GM12878 (cell line): ENCODE results near the gene IQGAP1. TPM values are rescaled to one million over a fixed set of nuclear protein-coding genes. Genes with fewer than 3 reads are reported as not detected.

ENCODE experiments used
- ATAC-seq: fragments of 200-7000 bp; cut with Tn5 transposase; 3 replicates; pipeline ENCODE4 v1.9.1; 2020; ENCODE audit warnings: mild to moderate bottlenecking, moderate library complexity
- BruUV-seq: library from RNA; stranded (reverse); fragments of 400-500 nt; replicated peaks from 2 replicates; lab custom pipeline; 2021; lab: Mats Ljungman, UMichigan
- CTCF ChIA-PET: fragments of 300-600 bp; sonication (Branson Sonifier 250); formaldehyde crosslinking; extraction: SDS; loops from one replicate; lab custom pipeline; 2021; ENCODE audit warnings: inconsistent platforms; lab: Yijun Ruan, JAX
- POLR2A ChIA-PET: fragments of 350-600 bp; formaldehyde crosslinking; extraction: SDS; loops from one replicate; lab custom pipeline; 2021; ENCODE audit warnings: inconsistent platforms; lab: Charles Lee
- RAD21 ChIA-PET: fragments of 300-600 bp; sonication (Branson Sonifier 250); formaldehyde crosslinking; loops from one replicate; lab custom pipeline; 2023; ENCODE audit warnings: antibody characterized with exemption; ENCODE audit not compliant: unreplicated experiment; lab: Charles Lee
- SMC1A ChIA-PET: fragments of 300-600 bp; sonication (Branson Sonifier 250); formaldehyde crosslinking; loops from one replicate; lab custom pipeline; 2023; ENCODE audit not compliant: unreplicated experiment, uncharacterized antibody; lab: Charles Lee
- DNase-seq: peaks from one replicate; pipeline ENCODE4 v3.0.0-alpha.2; 2011; ENCODE audit warnings: low read depth, low spot score
- FAIRE-seq: peaks from 3 replicates; lab custom pipeline; 2011; peaks lifted over from hg19 to GRCh38; lab: Jason Lieb, UNC
- H2AFZ ChIP-seq: 2 replicates; pipeline ENCODE4 v1.6.0; 2011; ENCODE audit warnings: low read depth, low read length, control low read depth; ENCODE audit not compliant: control insufficient read depth
- H3K27ac ChIP-seq: 2 replicates; pipeline ENCODE4 v1.5.1; 2011; ENCODE audit warnings: control low read depth; ENCODE audit not compliant: control insufficient read depth, insufficient read depth
- H3K27me3 ChIP-seq, 2 experiments: replicated peaks in 1 of 2; 2 replicates each; pipeline versions ENCODE4 v1.6.0 to v1.6.1; 2011; ENCODE audit warnings: low read length in 1 of 2; ENCODE audit not compliant: control insufficient read depth in 2 of 2, insufficient read depth in 2 of 2
- H3K36me3 ChIP-seq, 2 experiments: 2 replicates each; pipeline ENCODE4 v1.5.1; 2011; ENCODE audit warnings: low read length in 1 of 2; ENCODE audit not compliant: control insufficient read depth in 2 of 2, insufficient read depth in 2 of 2
- H3K4me1 ChIP-seq: 2 replicates; pipeline ENCODE4 v1.6.1; 2011; ENCODE audit warnings: mild to moderate bottlenecking, low read length, moderate library complexity, mixed read lengths; ENCODE audit not compliant: control insufficient read depth, insufficient read depth
- H3K4me2 ChIP-seq: 2 replicates; pipeline ENCODE4 v1.6.0; 2011; ENCODE audit warnings: control low read depth; ENCODE audit not compliant: control insufficient read depth, insufficient read depth
- H3K4me3 ChIP-seq: fragments of 200-600 bp; sonication (generic); 2 replicates; pipeline ENCODE4 v1.5.1; 2016
- H3K79me2 ChIP-seq: 2 replicates; pipeline ENCODE4 v1.6.0; 2011; ENCODE audit warnings: low read length; ENCODE audit not compliant: control insufficient read depth, insufficient read depth
- H3K9ac ChIP-seq: 2 replicates; pipeline ENCODE4 v1.8.0; 2011; ENCODE audit warnings: low read length, control low read depth, mixed read lengths; ENCODE audit not compliant: control insufficient read depth, insufficient read depth
- H3K9me3 ChIP-seq: replicated peaks from 3 replicates; pipeline ENCODE4 v1.5.1; 2011; ENCODE audit warnings: mild to moderate bottlenecking, low read length; ENCODE audit not compliant: control insufficient read depth, insufficient read depth
- H4K20me1 ChIP-seq: 2 replicates; pipeline ENCODE4 v1.6.0; 2011; ENCODE audit not compliant: control insufficient read depth, insufficient read depth
- BACH1 ChIP-seq: fragments of 450-650 bp; IDR thresholded peaks from 2 replicates; pipeline ENCODE4 v1.6.1; 2017; ENCODE audit warnings: mild to moderate bottlenecking, borderline replicate concordance
- CBFB ChIP-seq: IDR thresholded peaks from 2 replicates; pipeline ENCODE4 v1.6.1; 2016; ENCODE audit warnings: antibody characterized with exemption, low read depth
- CREM ChIP-seq: IDR thresholded peaks from 2 replicates; pipeline ENCODE4 v1.6.1; 2014; ENCODE audit warnings: antibody characterized with exemption, low read depth
- FOXK2 ChIP-seq: fragments of 450-650 bp; IDR thresholded peaks from 2 replicates; pipeline ENCODE4 v1.6.1; 2017; ENCODE audit warnings: mild to moderate bottlenecking, moderate library complexity
- HDGF ChIP-seq: fragments of 450-650 bp; IDR thresholded peaks from 2 replicates; pipeline ENCODE4 v1.6.1; 2016; ENCODE audit warnings: antibody characterized with exemption
- IRF4 ChIP-seq: IDR thresholded peaks from 2 replicates; pipeline ENCODE4 v1.6.1; 2011; ENCODE audit warnings: low read depth, low read length
- KLF5 ChIP-seq: fragments of 450-650 bp; IDR thresholded peaks from 2 replicates; pipeline ENCODE4 v1.6.1; 2014; ENCODE audit warnings: mild to moderate bottlenecking; ENCODE audit not compliant: partially characterized antibody
- MEF2A ChIP-seq: IDR thresholded peaks from 2 replicates; pipeline ENCODE4 v1.6.1; 2011; ENCODE audit warnings: low read depth, mild to moderate bottlenecking, low read length, moderate library complexity; ENCODE audit not compliant: insufficient read depth
- NFIC ChIP-seq: IDR thresholded peaks from 2 replicates; pipeline ENCODE4 v1.6.1; 2012; ENCODE audit warnings: low read depth, mild to moderate bottlenecking, inconsistent platforms, low read length, moderate library complexity
- POLR2AphosphoS2 ChIP-seq: IDR thresholded peaks from 2 replicates; pipeline ENCODE4 v1.6.1; 2011; ENCODE audit warnings: low read depth, mild to moderate bottlenecking, low read length, improper control_type of control experiment, moderate library complexity
- RUNX3 ChIP-seq: IDR thresholded peaks from 2 replicates; pipeline ENCODE4 v1.6.1; 2012; ENCODE audit warnings: low read length, inconsistent platforms
- SUZ12 ChIP-seq: fragments of 200-600 bp; sonication (generic); IDR thresholded peaks from one replicate; pipeline ENCODE4 v1.6.1; 2018; ENCODE audit warnings: antibody characterized with exemption, mild to moderate bottlenecking; ENCODE audit not compliant: unreplicated experiment
- ZZZ3 ChIP-seq: IDR thresholded peaks from 2 replicates; pipeline ENCODE4 v1.6.1; 2011; ENCODE audit warnings: low read depth; ENCODE audit not compliant: control insufficient read depth, insufficient read length
- WGBS: methylation state at CpG from one replicate; pipeline ENCODE4 v1.1.6; 2016; ENCODE audit warnings: low lambda C conversion rate; ENCODE audit not compliant: insufficient replicate concordance, insufficient coverage; ENCODE audit errors: missing lambda C conversion rate; 5-methylcytosine and 5-hydroxymethylcytosine counted together
- in situ Hi-C: fragments of 300-500 bp; cut with MboI; formaldehyde crosslinking; loops from 9 replicates; pipeline ENCODE4 v1.14.3; 2018; ENCODE audit warnings: mixed read lengths
- intact Hi-C: fragments of 100-400 bp; cut with micrococcal nuclease; formaldehyde crosslinking; loops from one replicate; pipeline ENCODE4 v1.14.2; 2022; ENCODE audit not compliant: unreplicated experiment
- polyA plus RNA-seq, 11 experiments: library from polyadenylated mRNA; depleted of rRNA in 4 of 11; unstranded in 6 of 11; stranded (reverse) in 5 of 11; fragments of >200 nt; fragmentation: Nextera tagmentation in 4 of 11; fragmentation: Illumina TruSeq in 1 of 11; extraction: Ambion mirVana in 4 of 11; extraction: Trizol in 1 of 11; gene quantifications; 1 replicate in 1 of 11; 2 replicates in 10 of 11; pipeline versions ENCODE4 v1.2.1 to v1.2.3, GENCODE V29; 2011 to 2016; ENCODE audit warnings: inconsistent platforms in 2 of 11, missing spikeins in 2 of 11, low read depth in 1 of 11
- total RNA-seq, 4 experiments: library from RNA; depleted of rRNA in 3 of 4; stranded (reverse); fragments of >200 nt in 3 of 4; fragmentation: Illumina TruSeq in 1 of 4; extraction: Trizol in 1 of 4; gene quantifications; 2 replicates each; pipeline versions ENCODE4 v1.2.1 to v1.2.3, GENCODE V29; 2013 to 2021
- TF ChIP-seq, protein P1 (sequence below): IDR thresholded peaks from 2 replicates; pipeline ENCODE4 v1.6.1; 2011; ENCODE audit warnings: borderline replicate concordance, low read depth, mild to moderate bottlenecking, moderate library complexity, low read length; ENCODE audit not compliant: insufficient read depth, poor library complexity, severe bottlenecking
- TF ChIP-seq, protein P2 (sequence below): fragments of 450-650 bp; IDR thresholded peaks from 2 replicates; pipeline ENCODE4 v1.6.1; 2016; ENCODE audit warnings: mild to moderate bottlenecking
- TF ChIP-seq, protein P3 (sequence below): IDR thresholded peaks from 2 replicates; pipeline ENCODE4 v1.6.1; 2012; ENCODE audit warnings: improper control_type of control experiment, low read depth, low read length; ENCODE audit not compliant: insufficient replicate concordance

IQGAP1 gene
- total and polyA plus RNA-seq, 10 of the 15 experiments (the other 5 are each of a cell fraction or from before 2014, with no cell fraction given), result 65.2 to 250 (median 112) TPM

DNA sequence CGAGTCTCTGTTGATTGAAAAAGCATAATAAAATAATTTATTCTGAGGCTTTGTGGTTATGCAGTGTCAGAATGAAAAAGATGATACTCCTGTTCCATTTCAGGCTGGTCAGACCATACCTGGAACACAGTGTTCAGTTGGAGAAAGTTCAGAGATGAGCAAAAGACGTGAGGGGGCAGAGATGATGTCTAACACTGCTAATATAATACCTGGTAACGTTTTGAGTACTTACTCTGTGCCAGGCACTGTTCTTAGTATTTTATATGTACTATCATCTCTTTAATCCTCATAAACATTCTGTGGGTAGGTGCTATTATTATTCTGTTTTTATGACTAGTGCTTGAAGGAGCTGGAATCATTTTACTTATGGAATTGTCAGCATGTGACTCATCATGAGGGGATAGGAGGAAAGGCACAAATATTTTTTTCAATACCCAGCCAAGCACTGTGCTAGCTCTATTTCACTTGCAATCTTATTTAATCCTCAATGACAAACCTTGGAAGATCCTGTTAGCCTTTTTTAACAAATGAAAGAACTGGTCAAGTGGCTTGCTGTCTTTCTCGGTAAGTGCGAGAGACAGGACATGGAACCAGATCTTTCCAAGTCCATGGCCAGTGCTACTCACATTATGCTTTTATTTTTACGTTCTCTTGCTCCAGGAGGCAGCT is 31.8 kb downstream of the IQGAP1 start:
- H3K27ac ChIP-seq, result peak overlapping the region; percentile 73
- H2AFZ ChIP-seq, result no peak overlapping the region
- H3K9me3 ChIP-seq, result no peaks in the 10 kb centered on the region; the same call in 1 of the 3 replicates
- H3K4me1 ChIP-seq, result peaks cover 30% of the 10 kb centered on the region
- 3% methylated on average over 6 of the region's 6 CpGs for WGBS
- peaks cover 0 to 3% of the 10 kb centered on the region in 2 experiments; a peak in 1 of 4 replicates for H3K36me3 ChIP-seq
- in situ Hi-C loops, result no loop called here
- CTCF ChIA-PET, result interaction anchor here (1.5 kb wide), 1 partner anchor 28 kb away, joined by 4 read pairs; no protein-coding TSS in a partner anchor
- H4K20me1 ChIP-seq, result no peaks in the 10 kb centered on the region
- SMC1A ChIA-PET, result interaction anchor here (0.6 to 6.4 kb wide), 5 partner anchors 7 to 421 kb away, joined by 3 to 38 read pairs (median 3); no protein-coding TSS in a partner anchor
- FAIRE-seq (no peak), DNase-seq (peak; percentile 19), ATAC-seq (peak; percentile 91)
- H3K4me2 ChIP-seq, result peak overlapping the region; percentile 50
- RAD21 ChIA-PET, result no interaction called here
- BruUV-seq, result no TSS peak
- POLR2A ChIA-PET, result interaction anchor here (0.6 kb wide), 1 partner anchor 69 kb away, joined by 7 read pairs; no protein-coding TSS in a partner anchor
- intact Hi-C loops, result loop anchor here (5.0 kb wide), 1 partner anchor 98 kb away; no protein-coding TSS in a partner anchor
- no peak overlapping the region for H3K9ac ChIP-seq
- no peak overlapping the region for H3K4me3 ChIP-seq
- H3K27me3 ChIP-seq, result no peaks in the 10 kb centered on the region
- peaks cover 72% of the 10 kb centered on the region for H3K79me2 ChIP-seq
- TF ChIP-seq NFIC, result peak; percentile 88
- peak; percentile 72; the same call in 1 of the 2 replicates for TF ChIP-seq CBFB
- TF ChIP-seq CREM, result peak; percentile 62; the same call in 1 of the 2 replicates
- TF ChIP-seq, protein P1, sequence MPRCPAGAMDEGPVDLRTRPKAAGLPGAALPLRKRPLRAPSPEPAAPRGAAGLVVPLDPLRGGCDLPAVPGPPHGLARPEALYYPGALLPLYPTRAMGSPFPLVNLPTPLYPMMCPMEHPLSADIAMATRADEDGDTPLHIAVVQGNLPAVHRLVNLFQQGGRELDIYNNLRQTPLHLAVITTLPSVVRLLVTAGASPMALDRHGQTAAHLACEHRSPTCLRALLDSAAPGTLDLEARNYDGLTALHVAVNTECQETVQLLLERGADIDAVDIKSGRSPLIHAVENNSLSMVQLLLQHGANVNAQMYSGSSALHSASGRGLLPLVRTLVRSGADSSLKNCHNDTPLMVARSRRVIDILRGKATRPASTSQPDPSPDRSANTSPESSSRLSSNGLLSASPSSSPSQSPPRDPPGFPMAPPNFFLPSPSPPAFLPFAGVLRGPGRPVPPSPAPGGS, result peak; percentile 19
- TF ChIP-seq RUNX3, result peak; percentile 92
- TF ChIP-seq FOXK2, result no peak
- TF ChIP-seq BACH1, result no peak
- peak; percentile 6; the same call in 1 of the 2 replicates for TF ChIP-seq IRF4
- TF ChIP-seq, protein P2, sequence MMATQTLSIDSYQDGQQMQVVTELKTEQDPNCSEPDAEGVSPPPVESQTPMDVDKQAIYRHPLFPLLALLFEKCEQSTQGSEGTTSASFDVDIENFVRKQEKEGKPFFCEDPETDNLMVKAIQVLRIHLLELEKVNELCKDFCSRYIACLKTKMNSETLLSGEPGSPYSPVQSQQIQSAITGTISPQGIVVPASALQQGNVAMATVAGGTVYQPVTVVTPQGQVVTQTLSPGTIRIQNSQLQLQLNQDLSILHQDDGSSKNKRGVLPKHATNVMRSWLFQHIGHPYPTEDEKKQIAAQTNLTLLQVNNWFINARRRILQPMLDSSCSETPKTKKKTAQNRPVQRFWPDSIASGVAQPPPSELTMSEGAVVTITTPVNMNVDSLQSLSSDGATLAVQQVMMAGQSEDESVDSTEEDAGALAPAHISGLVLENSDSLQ, result no peak
- no peak for TF ChIP-seq SUZ12
- TF ChIP-seq POLR2AphosphoS2, result no peak
- TF ChIP-seq KLF5, result no peak
- TF ChIP-seq ZZZ3, result no peak
- TF ChIP-seq, protein P3, sequence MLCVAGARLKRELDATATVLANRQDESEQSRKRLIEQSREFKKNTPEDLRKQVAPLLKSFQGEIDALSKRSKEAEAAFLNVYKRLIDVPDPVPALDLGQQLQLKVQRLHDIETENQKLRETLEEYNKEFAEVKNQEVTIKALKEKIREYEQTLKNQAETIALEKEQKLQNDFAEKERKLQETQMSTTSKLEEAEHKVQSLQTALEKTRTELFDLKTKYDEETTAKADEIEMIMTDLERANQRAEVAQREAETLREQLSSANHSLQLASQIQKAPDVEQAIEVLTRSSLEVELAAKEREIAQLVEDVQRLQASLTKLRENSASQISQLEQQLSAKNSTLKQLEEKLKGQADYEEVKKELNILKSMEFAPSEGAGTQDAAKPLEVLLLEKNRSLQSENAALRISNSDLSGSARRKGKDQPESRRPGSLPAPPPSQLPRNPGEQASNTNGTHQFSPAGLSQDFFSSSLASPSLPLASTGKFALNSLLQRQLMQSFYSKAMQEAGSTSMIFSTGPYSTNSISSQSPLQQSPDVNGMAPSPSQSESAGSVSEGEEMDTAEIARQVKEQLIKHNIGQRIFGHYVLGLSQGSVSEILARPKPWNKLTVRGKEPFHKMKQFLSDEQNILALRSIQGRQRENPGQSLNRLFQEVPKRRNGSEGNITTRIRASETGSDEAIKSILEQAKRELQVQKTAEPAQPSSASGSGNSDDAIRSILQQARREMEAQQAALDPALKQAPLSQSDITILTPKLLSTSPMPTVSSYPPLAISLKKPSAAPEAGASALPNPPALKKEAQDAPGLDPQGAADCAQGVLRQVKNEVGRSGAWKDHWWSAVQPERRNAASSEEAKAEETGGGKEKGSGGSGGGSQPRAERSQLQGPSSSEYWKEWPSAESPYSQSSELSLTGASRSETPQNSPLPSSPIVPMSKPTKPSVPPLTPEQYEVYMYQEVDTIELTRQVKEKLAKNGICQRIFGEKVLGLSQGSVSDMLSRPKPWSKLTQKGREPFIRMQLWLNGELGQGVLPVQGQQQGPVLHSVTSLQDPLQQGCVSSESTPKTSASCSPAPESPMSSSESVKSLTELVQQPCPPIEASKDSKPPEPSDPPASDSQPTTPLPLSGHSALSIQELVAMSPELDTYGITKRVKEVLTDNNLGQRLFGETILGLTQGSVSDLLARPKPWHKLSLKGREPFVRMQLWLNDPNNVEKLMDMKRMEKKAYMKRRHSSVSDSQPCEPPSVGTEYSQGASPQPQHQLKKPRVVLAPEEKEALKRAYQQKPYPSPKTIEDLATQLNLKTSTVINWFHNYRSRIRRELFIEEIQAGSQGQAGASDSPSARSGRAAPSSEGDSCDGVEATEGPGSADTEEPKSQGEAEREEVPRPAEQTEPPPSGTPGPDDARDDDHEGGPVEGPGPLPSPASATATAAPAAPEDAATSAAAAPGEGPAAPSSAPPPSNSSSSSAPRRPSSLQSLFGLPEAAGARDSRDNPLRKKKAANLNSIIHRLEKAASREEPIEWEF, result no peak
- 0 out of 2 replicates have a peak, but pooled peaks have one; percentile 6 for TF ChIP-seq MEF2A
- TF ChIP-seq HDGF, result no peak
